PC-9 (cell line): Measurements from ENCODE around the gene KRT16.

Experiments used
- CTCF ChIP-seq: fragments of 200-600 bp; sonication (generic); conservative IDR thresholded peaks from 2 replicates; pipeline ENCODE4 v1.6.1; 2017; ENCODE audit warnings: mixed run types, antibody characterized with exemption, mild to moderate bottlenecking, moderate library complexity
- EZH2 ChIP-seq: fragments of 200-600 bp; sonication (generic); IDR thresholded peaks from 2 replicates; pipeline ENCODE4 v1.8.0; 2017; ENCODE audit warnings: antibody characterized with exemption, low read depth

- TF ChIP-seq CTCF (no peak), EZH2 (no peak)
Observed at GRCh38 chr17:41563607-41564170, 48.9 kb downstream of the KRT16 start.
